ENCODE measurements around the gene PEX14.
A peak's percentile ranks its signal among the peaks of the same experiment; 100 is the strongest.

PEX14 gene

DNA sequence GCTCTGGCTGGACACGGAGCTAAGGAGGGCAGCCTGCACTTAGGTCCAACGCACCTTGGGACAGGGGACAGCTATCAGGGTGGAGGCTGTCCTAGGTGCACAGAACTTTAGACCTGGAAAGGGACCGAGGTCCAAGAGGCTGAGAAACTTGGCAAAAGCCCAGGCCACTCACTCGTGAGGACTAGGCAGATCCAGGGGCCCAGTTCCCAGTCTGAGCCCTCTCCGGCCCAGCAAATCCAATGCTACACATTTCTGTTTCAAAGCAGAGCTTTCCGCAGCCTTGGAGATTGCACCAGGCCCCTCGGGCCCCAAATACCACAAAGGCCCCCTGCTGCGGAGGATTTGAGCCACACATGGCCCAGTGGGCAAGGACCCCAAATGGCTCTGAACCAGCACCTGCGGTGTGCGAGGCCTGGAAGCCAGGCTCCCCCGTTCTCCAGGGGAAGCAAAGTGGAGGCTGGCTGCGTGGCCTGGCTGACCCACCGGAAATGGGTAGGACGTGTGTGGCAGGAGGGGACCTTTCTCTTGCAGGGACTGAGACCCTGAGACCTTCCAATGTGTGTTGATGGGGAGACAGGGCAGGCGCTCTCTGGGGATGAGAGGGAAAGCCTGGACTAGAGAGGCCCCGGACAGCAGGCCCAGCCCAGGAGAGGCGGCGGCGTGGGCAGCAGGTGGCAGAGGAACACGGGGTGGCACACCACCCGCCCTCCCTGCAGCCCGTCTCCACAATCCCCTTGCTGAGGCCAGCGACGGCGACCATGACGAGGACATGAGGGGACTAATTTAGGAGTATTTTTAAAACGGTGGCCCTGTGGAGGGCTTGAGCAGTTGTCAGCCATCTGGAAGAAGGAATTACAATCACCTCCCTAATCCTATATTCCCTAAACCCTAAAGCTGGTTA, 203.0 kb downstream of the PEX14 start:
- no peak for TF ChIP-seq MYC (IDR thresholded peaks at IDR 0.05; ENCODE audit: low read depth, low read length)
- no peak for TF ChIP-seq MAX (IDR thresholded peaks at IDR 0.05; ENCODE audit: low read depth, low read length)
- TF ChIP-seq CTCF (IDR thresholded peaks at IDR 0.05; ENCODE audit: low read depth, low read length) = no peak
- TF ChIP-seq POLR2A (IDR thresholded peaks at IDR 0.05; ENCODE audit: extremely low read depth, insufficient read length) = no peak
- no peak overlapping the region for H3K4me3 ChIP-seq (ENCODE audit: low read depth, low read length)
- DNase-seq (ENCODE audit: low read depth) = no peak

DNA sequence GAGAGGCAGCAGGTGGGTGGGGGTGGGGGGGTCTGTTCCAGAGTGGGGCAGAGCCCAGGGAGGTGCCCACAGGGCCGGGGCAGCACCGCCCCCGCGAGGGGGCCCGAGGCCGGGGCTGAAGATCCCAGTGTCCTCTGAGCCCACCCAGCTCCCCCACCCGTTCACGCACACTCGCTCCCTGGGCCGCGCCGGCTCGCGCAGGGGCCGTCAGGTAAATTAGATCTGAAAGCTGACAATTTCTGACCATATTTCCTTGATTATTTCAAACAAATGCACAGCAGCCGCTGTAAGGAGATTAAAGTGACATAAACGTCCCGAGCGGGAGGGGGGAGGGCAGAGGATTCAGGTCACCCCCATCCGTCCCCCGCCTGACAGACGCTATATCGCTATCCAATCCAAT, 203.7 kb downstream of the PEX14 start:
- H3K4me3 ChIP-seq (ENCODE audit: low read depth, low read length) = no peak overlapping the region
- DNase-seq (ENCODE audit: low read depth) = no peak
- TF ChIP-seq MYC (IDR thresholded peaks at IDR 0.05; ENCODE audit: low read depth, low read length) (no peak), CTCF (IDR thresholded peaks at IDR 0.05; ENCODE audit: low read depth, low read length) (no peak), MAX (IDR thresholded peaks at IDR 0.05; ENCODE audit: low read depth, low read length) (no peak)

GRCh38 chr1:10678852-10679251, 204.1 kb downstream of the PEX14 start:
- TF ChIP-seq POLR2A (IDR thresholded peaks at IDR 0.05; ENCODE audit: extremely low read depth, insufficient read length) (no peak), MYC (IDR thresholded peaks at IDR 0.05; ENCODE audit: low read depth, low read length) (no peak), MAX (IDR thresholded peaks at IDR 0.05; ENCODE audit: low read depth, low read length) (no peak), CTCF (IDR thresholded peaks at IDR 0.05; ENCODE audit: low read depth, low read length) (no peak)
- H3K4me3 ChIP-seq (ENCODE audit: low read depth, low read length) = no peak overlapping the region
- no peak for DNase-seq (ENCODE audit: low read depth)

DNA sequence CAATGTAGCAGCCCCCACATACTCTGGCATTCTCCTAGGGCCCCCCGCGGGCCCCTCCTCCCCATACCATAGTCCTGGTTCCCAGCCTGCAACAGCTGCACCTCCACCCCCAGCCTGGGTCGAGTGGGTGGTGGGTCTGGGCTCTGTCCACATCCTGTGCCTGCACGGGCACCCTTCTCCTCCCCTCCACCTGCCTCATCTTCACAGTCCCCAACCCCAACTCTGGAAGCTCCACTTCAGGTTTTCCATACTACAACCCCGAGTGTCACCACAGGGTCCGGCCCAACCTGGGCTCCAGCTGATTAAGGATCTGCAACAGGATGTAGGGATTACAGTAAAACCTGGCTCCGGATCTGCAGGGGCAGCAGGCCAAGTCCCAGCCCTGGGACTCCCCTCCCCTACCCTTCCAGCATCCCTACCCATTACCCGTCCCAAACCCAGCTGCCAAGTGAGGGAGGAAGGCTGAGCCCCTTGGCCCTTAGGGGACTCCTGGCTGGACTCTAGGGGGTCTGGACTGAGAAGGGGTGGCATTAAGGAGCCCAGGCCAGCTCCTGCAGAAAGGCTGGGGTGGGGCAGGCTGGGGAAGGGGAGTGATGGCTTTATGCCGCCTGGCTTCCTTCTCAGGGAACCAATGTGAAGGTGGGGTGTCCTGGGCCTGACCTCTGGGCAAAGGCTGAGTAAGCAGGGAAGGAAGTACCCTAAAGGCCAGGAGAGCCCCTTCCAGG, 204.9 kb downstream of the PEX14 start:
- DNase-seq (ENCODE audit: low read depth) = peak; percentile 58
- no peak overlapping the region for H3K4me3 ChIP-seq (ENCODE audit: low read depth, low read length)
- TF ChIP-seq CTCF (IDR thresholded peaks at IDR 0.05; ENCODE audit: low read depth, low read length) = no peak
- TF ChIP-seq MAX (IDR thresholded peaks at IDR 0.05; ENCODE audit: low read depth, low read length) = no peak
- no peak for TF ChIP-seq POLR2A (IDR thresholded peaks at IDR 0.05; ENCODE audit: extremely low read depth, insufficient read length)
- no peak for TF ChIP-seq MYC (IDR thresholded peaks at IDR 0.05; ENCODE audit: low read depth, low read length)
